Neural cell (in vitro differentiated cells): ENCODE data around the gene SMIM38.

Source experiments
- CTCF ChIP-seq: fragments of 450-650 bp; IDR thresholded peaks from 2 replicates; pipeline ENCODE4 v1.5.1; 2014; ENCODE audit warnings: antibody characterized with exemption, mild to moderate bottlenecking, moderate library complexity; ENCODE audit not compliant: poor library complexity, severe bottlenecking
- EZH2 ChIP-seq: fragments of 200-600, 300-800 bp; shearing (Covaris generic), sonication (generic); IDR thresholded peaks from 2 replicates; pipeline ENCODE4 v1.6.1; 2014; ENCODE audit warnings: antibody characterized with exemption, low read length, borderline replicate concordance, mild to moderate bottlenecking; ENCODE audit not compliant: insufficient read depth, poor library complexity, severe bottlenecking
- MXI1 ChIP-seq: fragments of 450-650 bp; conservative IDR thresholded peaks from 2 replicates; pipeline ENCODE4 v1.6.1; 2014; ENCODE audit warnings: antibody characterized with exemption, mild to moderate bottlenecking; ENCODE audit not compliant: poor library complexity, severe bottlenecking
- RAD21 ChIP-seq: fragments of 450-650 bp; conservative IDR thresholded peaks from 2 replicates; pipeline ENCODE4 v1.6.1; 2014; ENCODE audit warnings: antibody characterized with exemption, mild to moderate bottlenecking, moderate library complexity
- REST ChIP-seq: IDR thresholded peaks from 2 replicates; pipeline ENCODE4 v1.6.1; 2012; ENCODE audit warnings: borderline replicate concordance
- TAF1 ChIP-seq: IDR thresholded peaks from 2 replicates; pipeline ENCODE4 v1.6.1; 2012; ENCODE audit warnings: low read depth

- TF ChIP-seq CTCF (no peak), MXI1 (no peak), TAF1 (no peak), RAD21 (no peak), EZH2 (no peak), REST (no peak)
Measured at GRCh38 chr11:69186316-69187260, 30.9 kb downstream of the SMIM38 start.
